IMR-90 (cell line): ENCODE data around the gene SLC15A1. TPM values are rescaled to one million over a fixed set of nuclear protein-coding genes. Genes with fewer than 3 reads are reported as not detected.

Source experiments
- ATAC-seq: fragments of 200-7000 bp; cut with Tn5 transposase; 2 replicates; pipeline ENCODE4 v1.9.1; 2020; ENCODE audit warnings: low read depth, mild to moderate bottlenecking, moderate library complexity
- BruUV-seq: library from RNA; stranded (reverse); fragments of 400-500 nt; replicated peaks from 2 replicates; lab custom pipeline; 2021; lab: Mats Ljungman, UMichigan
- CTCF ChIA-PET: fragments of 300-600 bp; formaldehyde crosslinking; extraction: SDS; loops from one replicate; lab custom pipeline; 2021; ENCODE audit warnings: antibody characterized with exemption; lab: Yijun Ruan, JAX
- POLR2A ChIA-PET: fragments of 300-600 bp; sonication (Branson Sonifier 250); formaldehyde crosslinking; loops from one replicate; lab custom pipeline; 2022; ENCODE audit warnings: antibody characterized with exemption; ENCODE audit not compliant: unreplicated experiment; lab: Charles Lee
- DNase-seq: peaks from one replicate; pipeline ENCODE4 v3.0.0; 2013
- H2AFZ ChIP-seq: replicated peaks from 2 replicates; pipeline ENCODE3; 2013; ENCODE audit warnings: low read length, mild to moderate bottlenecking; ENCODE audit not compliant: poor library complexity
- H2AK5ac ChIP-seq: 2 replicates; pipeline ENCODE4 v1.6.1; 2013; ENCODE audit warnings: low read depth, low read length, inconsistent platforms
- H2AK9ac ChIP-seq: replicated peaks from 2 replicates; pipeline ENCODE3; 2013; ENCODE audit warnings: mild to moderate bottlenecking, low read depth, low read length, moderate library complexity; ENCODE audit not compliant: poor library complexity
- H2BK120ac ChIP-seq: 2 replicates; pipeline ENCODE4 v1.6.1; 2013; ENCODE audit warnings: low read depth, low read length, inconsistent platforms
- H2BK15ac ChIP-seq: 3 replicates; pipeline ENCODE4 v1.6.1; 2013; ENCODE audit warnings: low read depth, low read length, inconsistent platforms
- H2BK20ac ChIP-seq: 2 replicates; pipeline ENCODE4 v1.6.1; 2013; ENCODE audit warnings: low read depth, mild to moderate bottlenecking, inconsistent platforms, low read length, moderate library complexity
- H2BK5ac ChIP-seq: 2 replicates; pipeline ENCODE4 v1.6.1; 2013; ENCODE audit warnings: mild to moderate bottlenecking, low read depth, low read length, inconsistent platforms; ENCODE audit not compliant: poor library complexity, severe bottlenecking
- H3K14ac ChIP-seq: replicated peaks from 2 replicates; pipeline ENCODE4 v1.6.1; 2013; ENCODE audit warnings: low read depth, low read length, inconsistent platforms
- H3K18ac ChIP-seq: 2 replicates; pipeline ENCODE4 v1.6.1; 2013; ENCODE audit warnings: low read depth, low read length, control low read depth
- H3K23ac ChIP-seq: 2 replicates; pipeline ENCODE4 v1.6.1; 2013; ENCODE audit warnings: low read depth, low read length, inconsistent platforms
- H3K27ac ChIP-seq: 2 replicates; pipeline ENCODE4 v1.5.1; 2013; ENCODE audit warnings: mild to moderate bottlenecking, control low read depth, low read length; ENCODE audit not compliant: insufficient read depth
- H3K27me3 ChIP-seq: 2 replicates; pipeline ENCODE4 v1.6.1; 2013; ENCODE audit warnings: low read length; ENCODE audit not compliant: control insufficient read depth, insufficient read depth
- H3K36me3 ChIP-seq: 2 replicates; pipeline ENCODE4 v1.6.1; 2013; ENCODE audit warnings: low read length, mixed read lengths; ENCODE audit not compliant: control insufficient read depth, insufficient read depth
- H3K4ac ChIP-seq: 2 replicates; pipeline ENCODE4 v1.6.1; 2013; ENCODE audit warnings: low read depth, low read length, inconsistent platforms
- H3K4me1 ChIP-seq: 2 replicates; pipeline ENCODE4 v1.6.1; 2013; ENCODE audit warnings: low read length, mixed read lengths; ENCODE audit not compliant: control insufficient read depth, insufficient read depth
- H3K4me2 ChIP-seq: 2 replicates; pipeline ENCODE4 v1.6.1; 2013; ENCODE audit warnings: low read depth, mild to moderate bottlenecking, control low read depth, low read length, moderate library complexity
- H3K4me3 ChIP-seq: 2 replicates; pipeline ENCODE4 v1.5.1; 2013; ENCODE audit warnings: low read depth, mild to moderate bottlenecking, control low read depth, low read length, moderate library complexity; ENCODE audit not compliant: insufficient read depth
- H3K56ac ChIP-seq: 2 replicates; pipeline ENCODE4 v1.6.1; 2013; ENCODE audit warnings: low read length, inconsistent platforms; ENCODE audit not compliant: insufficient read depth; ENCODE audit errors: extremely low read depth
- H3K79me1 ChIP-seq, 2 experiments: 2 replicates each; pipeline ENCODE4 v1.6.1; 2013; ENCODE audit warnings: low read length in 2 of 2, inconsistent platforms in 1 of 2, low read depth in 1 of 2
- H3K9ac ChIP-seq: 2 replicates; pipeline ENCODE4 v1.6.1; 2013; ENCODE audit warnings: low read depth, low read length, control low read depth
- H3K9me1 ChIP-seq: 2 replicates; pipeline ENCODE4 v1.6.1; 2013; ENCODE audit warnings: low read length, inconsistent platforms; ENCODE audit not compliant: insufficient read depth
- H3K9me3 ChIP-seq: 2 replicates; pipeline ENCODE4 v1.6.1; 2013; ENCODE audit warnings: low read length; ENCODE audit not compliant: control insufficient read depth, insufficient read depth
- H4K20me1 ChIP-seq: 2 replicates; pipeline ENCODE4 v1.6.1; 2013; ENCODE audit warnings: low read length, inconsistent platforms; ENCODE audit not compliant: insufficient read depth
- H4K5ac ChIP-seq: 2 replicates; pipeline ENCODE4 v1.6.1; 2013; ENCODE audit warnings: mild to moderate bottlenecking, low read depth, low read length, control low read depth
- H4K8ac ChIP-seq, 2 experiments: 2 replicates each; pipeline ENCODE4 v1.6.1; 2013; ENCODE audit warnings: low read depth in 2 of 2, low read length in 2 of 2, control low read depth in 1 of 2, inconsistent platforms in 1 of 2
- H4K91ac ChIP-seq: 2 replicates; pipeline ENCODE4 v1.6.1; 2013; ENCODE audit warnings: low read depth, low read length, inconsistent platforms; ENCODE audit not compliant: insufficient read depth
- CHD1 ChIP-seq: IDR thresholded peaks from 2 replicates; pipeline ENCODE4 v1.6.1; 2012; ENCODE audit warnings: low read depth, low read length, improper control_type of control experiment
- FOS ChIP-seq: fragments of 150-350 bp; IDR thresholded peaks from 2 replicates; pipeline ENCODE4 v1.6.1; 2016; ENCODE audit warnings: low read depth, low read length
- MAFK ChIP-seq: IDR thresholded peaks from 2 replicates; pipeline ENCODE4 v1.6.1; 2012; ENCODE audit warnings: low read depth, low read length, improper control_type of control experiment
- MAZ ChIP-seq: IDR thresholded peaks from 2 replicates; pipeline ENCODE4 v1.6.1; 2012; ENCODE audit warnings: low read depth, mild to moderate bottlenecking, low read length, improper control_type of control experiment, moderate library complexity, borderline replicate concordance
- NFE2L2 ChIP-seq: fragments of 150-350 bp; IDR thresholded peaks from 2 replicates; pipeline ENCODE4 v1.6.1; 2016; ENCODE audit warnings: low read depth, mild to moderate bottlenecking, low read length
- RCOR1 ChIP-seq: IDR thresholded peaks from 2 replicates; pipeline ENCODE4 v1.6.1; 2012; ENCODE audit warnings: mild to moderate bottlenecking, low read length, improper control_type of control experiment; ENCODE audit not compliant: insufficient replicate concordance
- USF2 ChIP-seq: fragments of 150-350 bp; IDR thresholded peaks from 2 replicates; pipeline ENCODE4 v1.6.1; 2017; ENCODE audit warnings: mild to moderate bottlenecking, antibody characterized with exemption, low read length, low read depth
- WGBS, 2 experiments: methylation state at CpG; one replicate each; pipeline versions ENCODE4 v1.1.5 to v1.1.7; 2013; ENCODE audit warnings: missing lambda C conversion rate in 2 of 2; ENCODE audit not compliant: insufficient read length in 1 of 2; ENCODE audit errors: extremely low coverage in 2 of 2; 5-methylcytosine and 5-hydroxymethylcytosine counted together
- dilution Hi-C: fragments of 300-500 bp; cut with HindIII; formaldehyde crosslinking; loops from one replicate; pipeline ENCODE4 v1.14.3; 2018; ENCODE audit warnings: low sequenced_read_pairs; ENCODE audit not compliant: unreplicated experiment
- in situ Hi-C: fragments of 300-500 bp; cut with MboI; formaldehyde crosslinking; loops from 3 replicates; pipeline ENCODE4 v1.14.3; 2019; ENCODE audit warnings: low sequenced_read_pairs, inconsistent platforms, mixed read lengths
- intact Hi-C: fragments of 100-400 bp; cut with micrococcal nuclease; formaldehyde crosslinking; loops from 2 replicates; pipeline ENCODE4 v1.10.0; 2022
- polyA plus RNA-seq, 3 experiments: library from polyadenylated mRNA; depleted of rRNA; stranded (reverse); fragments of >200 nt; gene quantifications; 2 replicates each; pipeline ENCODE4 v1.2.3, GENCODE V29; 2012; ENCODE audit warnings: low replicate concordance in 1 of 3
- total RNA-seq: library from RNA; depleted of rRNA; stranded (reverse); fragments of >200 nt; gene quantifications from 2 replicates; pipeline ENCODE4 v1.2.3, GENCODE V29; 2012
- TF ChIP-seq, protein P1 (sequence below): conservative IDR thresholded peaks from 2 replicates; pipeline ENCODE4 v1.5.1; 2012; ENCODE audit warnings: mild to moderate bottlenecking, low read depth, low read length, improper control_type of control experiment
- TF ChIP-seq, protein P2 (sequence below): fragments of 150-350 bp; IDR thresholded peaks from 2 replicates; pipeline ENCODE4 v1.6.1; 2016; ENCODE audit warnings: low read depth, mild to moderate bottlenecking, low read length, moderate library complexity, borderline replicate concordance

The SLC15A1 gene
- total and polyA plus RNA-seq, 2 of the 4 experiments (the other 2 are of a cell fraction): not detected

GRCh38 chr13:98751367-98751782 is 1.1 kb downstream of the SLC15A1 start:
- Histone ChIP-seq H3K56ac (no peak overlapping the region), H3K4me3 (no peak overlapping the region), H3K27me3 (peaks cover 42% of the 10 kb centered on the region), H2AK5ac (no peak overlapping the region), H4K91ac (no peak overlapping the region), H2BK120ac (no peak overlapping the region), H3K9me1 (no peaks in the 10 kb centered on the region; the same call in 1 of the 2 replicates), H4K8ac (no peak overlapping the region), H3K36me3 (no peaks in the 10 kb centered on the region; the same call in 1 of the 2 replicates), H2BK20ac (no peak overlapping the region), H3K14ac (no peak overlapping the region), H4K5ac (no peak overlapping the region), H2BK5ac (no peak overlapping the region), H3K27ac (no peak overlapping the region), H3K9me3 (peaks cover 9% of the 10 kb centered on the region), H2BK15ac (no peak overlapping the region), H4K20me1 (no peaks in the 10 kb centered on the region), H3K18ac (no peak overlapping the region), H3K9ac (no peak overlapping the region), H3K23ac (no peak overlapping the region), H3K79me1 (no peaks in the 10 kb centered on the region), H2AFZ (no peak overlapping the region), H3K4me1 (no peaks in the 10 kb centered on the region; the same call in 1 of the 2 replicates), H3K4me2 (no peak overlapping the region), H2AK9ac (no peak overlapping the region), H3K4ac (no peak overlapping the region)
- TF ChIP-seq MAZ (no peak), USF2 (no peak), RCOR1 (no peak), CHD1 (no peak), FOS (no peak), MAFK (no peak), NFE2L2 (no peak)
- TF ChIP-seq, protein P1, sequence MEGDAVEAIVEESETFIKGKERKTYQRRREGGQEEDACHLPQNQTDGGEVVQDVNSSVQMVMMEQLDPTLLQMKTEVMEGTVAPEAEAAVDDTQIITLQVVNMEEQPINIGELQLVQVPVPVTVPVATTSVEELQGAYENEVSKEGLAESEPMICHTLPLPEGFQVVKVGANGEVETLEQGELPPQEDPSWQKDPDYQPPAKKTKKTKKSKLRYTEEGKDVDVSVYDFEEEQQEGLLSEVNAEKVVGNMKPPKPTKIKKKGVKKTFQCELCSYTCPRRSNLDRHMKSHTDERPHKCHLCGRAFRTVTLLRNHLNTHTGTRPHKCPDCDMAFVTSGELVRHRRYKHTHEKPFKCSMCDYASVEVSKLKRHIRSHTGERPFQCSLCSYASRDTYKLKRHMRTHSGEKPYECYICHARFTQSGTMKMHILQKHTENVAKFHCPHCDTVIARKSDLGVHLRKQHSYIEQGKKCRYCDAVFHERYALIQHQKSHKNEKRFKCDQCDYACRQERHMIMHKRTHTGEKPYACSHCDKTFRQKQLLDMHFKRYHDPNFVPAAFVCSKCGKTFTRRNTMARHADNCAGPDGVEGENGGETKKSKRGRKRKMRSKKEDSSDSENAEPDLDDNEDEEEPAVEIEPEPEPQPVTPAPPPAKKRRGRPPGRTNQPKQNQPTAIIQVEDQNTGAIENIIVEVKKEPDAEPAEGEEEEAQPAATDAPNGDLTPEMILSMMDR: no peak
- TF ChIP-seq, protein P2, sequence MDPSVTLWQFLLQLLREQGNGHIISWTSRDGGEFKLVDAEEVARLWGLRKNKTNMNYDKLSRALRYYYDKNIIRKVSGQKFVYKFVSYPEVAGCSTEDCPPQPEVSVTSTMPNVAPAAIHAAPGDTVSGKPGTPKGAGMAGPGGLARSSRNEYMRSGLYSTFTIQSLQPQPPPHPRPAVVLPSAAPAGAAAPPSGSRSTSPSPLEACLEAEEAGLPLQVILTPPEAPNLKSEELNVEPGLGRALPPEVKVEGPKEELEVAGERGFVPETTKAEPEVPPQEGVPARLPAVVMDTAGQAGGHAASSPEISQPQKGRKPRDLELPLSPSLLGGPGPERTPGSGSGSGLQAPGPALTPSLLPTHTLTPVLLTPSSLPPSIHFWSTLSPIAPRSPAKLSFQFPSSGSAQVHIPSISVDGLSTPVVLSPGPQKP: no peak
- in situ Hi-C loops (no loop called here), dilution Hi-C loops (no loop called here), intact Hi-C loops (no loop called here)
- BruUV-seq: no TSS peak
- 40% methylated on average over 5 of the region's 8 CpGs; no CpG with 5 or more reads in 1 of the 2 experiments for WGBS, 2 experiments
- DNase-seq: no peak
- ATAC-seq: no peak; the same call in 1 of the 2 replicates
- CTCF ChIA-PET: interaction anchor here (0.9 kb wide), 1 partner anchor 11 kb away, joined by 3 read pairs; no protein-coding TSS in a partner anchor
- POLR2A ChIA-PET: no interaction called here
